Liver (tissue), 3 donors: ENCODE results near the gene GULP1.

Experiments used
- ATF3 ChIP-seq: IDR thresholded peaks from 2 replicates; pipeline ENCODE4 v1.6.1; 2016; ENCODE audit warnings: antibody characterized with exemption
- CTCF ChIP-seq: fragments of 150-350 bp; IDR thresholded peaks from 2 replicates; pipeline ENCODE4 v1.5.1; 2017; ENCODE audit warnings: improper control_type of control experiment, low read depth, low read length; ENCODE audit not compliant: missing input control
- EGR1 ChIP-seq, 2 donors: IDR thresholded peaks; 2 replicates each; pipeline ENCODE4 v1.6.1; 2016 to 2018; ENCODE audit warnings: antibody characterized with exemption in 2 of 2, low read depth in 2 of 2
- GABPA ChIP-seq, 2 donors: IDR thresholded peaks in 1 of 2; conservative IDR thresholded peaks in 1 of 2; 2 replicates each; pipeline ENCODE4 v1.6.1; 2016; ENCODE audit warnings: antibody characterized with exemption in 2 of 2, mild to moderate bottlenecking in 1 of 2, moderate library complexity in 1 of 2
- HNF4A ChIP-seq, 2 donors: conservative IDR thresholded peaks; 2 replicates each; pipeline ENCODE4 v1.6.1; 2016; ENCODE audit warnings: antibody characterized with exemption in 2 of 2, mild to moderate bottlenecking in 2 of 2
- JUND ChIP-seq, 2 donors: IDR thresholded peaks; 2 replicates each; pipeline ENCODE4 v1.6.1; 2016; ENCODE audit warnings: antibody characterized with exemption in 2 of 2
- RAD21 ChIP-seq, 2 donors: IDR thresholded peaks; 2 replicates each; pipeline ENCODE4 v1.6.1; 2016; ENCODE audit warnings: antibody characterized with exemption in 2 of 2, mild to moderate bottlenecking in 2 of 2
- REST ChIP-seq: IDR thresholded peaks from 2 replicates; pipeline ENCODE4 v1.6.1; 2016; ENCODE audit warnings: antibody characterized with exemption, mild to moderate bottlenecking
- RXRA ChIP-seq, 2 donors: IDR thresholded peaks; 2 replicates each; pipeline ENCODE4 v1.6.1; 2017 to 2018; ENCODE audit warnings: antibody characterized with exemption in 2 of 2, mild to moderate bottlenecking in 1 of 2
- SP1 ChIP-seq: IDR thresholded peaks from 2 replicates; pipeline ENCODE4 v1.6.1; 2018; ENCODE audit warnings: antibody characterized with exemption, mild to moderate bottlenecking
- TAF1 ChIP-seq: conservative IDR thresholded peaks from 2 replicates; pipeline ENCODE4 v1.6.1; 2016; ENCODE audit warnings: antibody characterized with exemption, mild to moderate bottlenecking
- ZBTB33 ChIP-seq: IDR thresholded peaks from 2 replicates; pipeline ENCODE4 v1.6.1; 2016; ENCODE audit warnings: antibody characterized with exemption
- donor health status: healthy.
- donor health status: healthy.

- no peak for TF ChIP-seq CTCF
- no peak for TF ChIP-seq EGR1 (IDR thresholded peaks at IDR 0.05; ENCODE audit: low read depth in 2 of 2)
- TF ChIP-seq RAD21 (IDR thresholded peaks at IDR 0.05), result no peak
- no peak for TF ChIP-seq HNF4A (conservative IDR thresholded peaks at IDR 0.05)
- no peak for TF ChIP-seq REST
- TF ChIP-seq ZBTB33, result no peak
- TF ChIP-seq TAF1, result no peak
- no peak for TF ChIP-seq SP1
- TF ChIP-seq RXRA (IDR thresholded peaks at IDR 0.05), result no peak
- no peak for TF ChIP-seq JUND (IDR thresholded peaks at IDR 0.05)
- no peak for TF ChIP-seq GABPA (IDR thresholded peaks at IDR 0.05 in 1 of 2, conservative IDR thresholded peaks at IDR 0.05 in 1 of 2)
- TF ChIP-seq ATF3, result no peak
Measured at GRCh38 chr2:188365058-188365641, 73.5 kb downstream of the GULP1 start.
